IMR-90 (cell line): ENCODE results near the gene HSP90AB1. TPM values are rescaled to one million over a fixed set of nuclear protein-coding genes. Genes with fewer than 3 reads are reported as not detected.

Source experiments
- ATAC-seq: fragments of 200-7000 bp; cut with Tn5 transposase; 2 replicates; pipeline ENCODE4 v1.9.1; 2020; ENCODE audit warnings: low read depth, mild to moderate bottlenecking, moderate library complexity
- BruUV-seq: library from RNA; stranded (reverse); fragments of 400-500 nt; replicated peaks from 2 replicates; lab custom pipeline; 2021; lab: Mats Ljungman, UMichigan
- CTCF ChIA-PET: fragments of 300-600 bp; formaldehyde crosslinking; extraction: SDS; loops from one replicate; lab custom pipeline; 2021; ENCODE audit warnings: antibody characterized with exemption; lab: Yijun Ruan, JAX
- POLR2A ChIA-PET: fragments of 300-600 bp; sonication (Branson Sonifier 250); formaldehyde crosslinking; loops from one replicate; lab custom pipeline; 2022; ENCODE audit warnings: antibody characterized with exemption; ENCODE audit not compliant: unreplicated experiment; lab: Charles Lee
- DNase-seq: peaks from one replicate; pipeline ENCODE4 v3.0.0; 2013
- H2AFZ ChIP-seq: replicated peaks from 2 replicates; pipeline ENCODE3; 2013; ENCODE audit warnings: low read length, mild to moderate bottlenecking; ENCODE audit not compliant: poor library complexity
- H2AK5ac ChIP-seq: 2 replicates; pipeline ENCODE4 v1.6.1; 2013; ENCODE audit warnings: low read depth, low read length, inconsistent platforms
- H2AK9ac ChIP-seq: replicated peaks from 2 replicates; pipeline ENCODE3; 2013; ENCODE audit warnings: mild to moderate bottlenecking, low read depth, low read length, moderate library complexity; ENCODE audit not compliant: poor library complexity
- H2BK120ac ChIP-seq: 2 replicates; pipeline ENCODE4 v1.6.1; 2013; ENCODE audit warnings: low read depth, low read length, inconsistent platforms
- H2BK15ac ChIP-seq: 3 replicates; pipeline ENCODE4 v1.6.1; 2013; ENCODE audit warnings: low read depth, low read length, inconsistent platforms
- H2BK20ac ChIP-seq: 2 replicates; pipeline ENCODE4 v1.6.1; 2013; ENCODE audit warnings: low read depth, mild to moderate bottlenecking, inconsistent platforms, low read length, moderate library complexity
- H2BK5ac ChIP-seq: 2 replicates; pipeline ENCODE4 v1.6.1; 2013; ENCODE audit warnings: mild to moderate bottlenecking, low read depth, low read length, inconsistent platforms; ENCODE audit not compliant: poor library complexity, severe bottlenecking
- H3K14ac ChIP-seq: replicated peaks from 2 replicates; pipeline ENCODE4 v1.6.1; 2013; ENCODE audit warnings: low read depth, low read length, inconsistent platforms
- H3K18ac ChIP-seq: 2 replicates; pipeline ENCODE4 v1.6.1; 2013; ENCODE audit warnings: low read depth, low read length, control low read depth
- H3K23ac ChIP-seq: 2 replicates; pipeline ENCODE4 v1.6.1; 2013; ENCODE audit warnings: low read depth, low read length, inconsistent platforms
- H3K27ac ChIP-seq: 2 replicates; pipeline ENCODE4 v1.5.1; 2013; ENCODE audit warnings: mild to moderate bottlenecking, control low read depth, low read length; ENCODE audit not compliant: insufficient read depth
- H3K27me3 ChIP-seq: 2 replicates; pipeline ENCODE4 v1.6.1; 2013; ENCODE audit warnings: low read length; ENCODE audit not compliant: control insufficient read depth, insufficient read depth
- H3K36me3 ChIP-seq: 2 replicates; pipeline ENCODE4 v1.6.1; 2013; ENCODE audit warnings: low read length, mixed read lengths; ENCODE audit not compliant: control insufficient read depth, insufficient read depth
- H3K4ac ChIP-seq: 2 replicates; pipeline ENCODE4 v1.6.1; 2013; ENCODE audit warnings: low read depth, low read length, inconsistent platforms
- H3K4me1 ChIP-seq: 2 replicates; pipeline ENCODE4 v1.6.1; 2013; ENCODE audit warnings: low read length, mixed read lengths; ENCODE audit not compliant: control insufficient read depth, insufficient read depth
- H3K4me2 ChIP-seq: 2 replicates; pipeline ENCODE4 v1.6.1; 2013; ENCODE audit warnings: low read depth, mild to moderate bottlenecking, control low read depth, low read length, moderate library complexity
- H3K4me3 ChIP-seq: 2 replicates; pipeline ENCODE4 v1.5.1; 2013; ENCODE audit warnings: low read depth, mild to moderate bottlenecking, control low read depth, low read length, moderate library complexity; ENCODE audit not compliant: insufficient read depth
- H3K56ac ChIP-seq: 2 replicates; pipeline ENCODE4 v1.6.1; 2013; ENCODE audit warnings: low read length, inconsistent platforms; ENCODE audit not compliant: insufficient read depth; ENCODE audit errors: extremely low read depth
- H3K79me1 ChIP-seq, 2 experiments: 2 replicates each; pipeline ENCODE4 v1.6.1; 2013; ENCODE audit warnings: low read length in 2 of 2, inconsistent platforms in 1 of 2, low read depth in 1 of 2
- H3K9ac ChIP-seq: 2 replicates; pipeline ENCODE4 v1.6.1; 2013; ENCODE audit warnings: low read depth, low read length, control low read depth
- H3K9me1 ChIP-seq: 2 replicates; pipeline ENCODE4 v1.6.1; 2013; ENCODE audit warnings: low read length, inconsistent platforms; ENCODE audit not compliant: insufficient read depth
- H3K9me3 ChIP-seq: 2 replicates; pipeline ENCODE4 v1.6.1; 2013; ENCODE audit warnings: low read length; ENCODE audit not compliant: control insufficient read depth, insufficient read depth
- H4K20me1 ChIP-seq: 2 replicates; pipeline ENCODE4 v1.6.1; 2013; ENCODE audit warnings: low read length, inconsistent platforms; ENCODE audit not compliant: insufficient read depth
- H4K5ac ChIP-seq: 2 replicates; pipeline ENCODE4 v1.6.1; 2013; ENCODE audit warnings: mild to moderate bottlenecking, low read depth, low read length, control low read depth
- H4K8ac ChIP-seq, 2 experiments: 2 replicates each; pipeline ENCODE4 v1.6.1; 2013; ENCODE audit warnings: low read depth in 2 of 2, low read length in 2 of 2, control low read depth in 1 of 2, inconsistent platforms in 1 of 2
- H4K91ac ChIP-seq: 2 replicates; pipeline ENCODE4 v1.6.1; 2013; ENCODE audit warnings: low read depth, low read length, inconsistent platforms; ENCODE audit not compliant: insufficient read depth
- BHLHE40 ChIP-seq: fragments of 150-350 bp; IDR thresholded peaks from 2 replicates; pipeline ENCODE4 v1.6.1; 2016; ENCODE audit warnings: mild to moderate bottlenecking, low read depth, low read length
- CEBPB ChIP-seq: IDR thresholded peaks from 2 replicates; pipeline ENCODE4 v1.6.1; 2012; ENCODE audit warnings: low read depth, low read length, improper control_type of control experiment
- CHD1 ChIP-seq: IDR thresholded peaks from 2 replicates; pipeline ENCODE4 v1.6.1; 2012; ENCODE audit warnings: low read depth, low read length, improper control_type of control experiment
- MAFK ChIP-seq: IDR thresholded peaks from 2 replicates; pipeline ENCODE4 v1.6.1; 2012; ENCODE audit warnings: low read depth, low read length, improper control_type of control experiment
- MAZ ChIP-seq: IDR thresholded peaks from 2 replicates; pipeline ENCODE4 v1.6.1; 2012; ENCODE audit warnings: low read depth, mild to moderate bottlenecking, low read length, improper control_type of control experiment, moderate library complexity, borderline replicate concordance
- MXI1 ChIP-seq: IDR thresholded peaks from 2 replicates; pipeline ENCODE4 v1.6.1; 2012; ENCODE audit warnings: low read depth, mild to moderate bottlenecking, low read length, moderate library complexity, borderline replicate concordance
- NFE2L2 ChIP-seq: fragments of 150-350 bp; IDR thresholded peaks from 2 replicates; pipeline ENCODE4 v1.6.1; 2016; ENCODE audit warnings: low read depth, mild to moderate bottlenecking, low read length
- POLR2A ChIP-seq: IDR thresholded peaks from 2 replicates; pipeline ENCODE4 v1.6.1; 2012; ENCODE audit warnings: mild to moderate bottlenecking, low read depth, low read length
- RAD21 ChIP-seq: IDR thresholded peaks from 2 replicates; pipeline ENCODE4 v1.6.1; 2012; ENCODE audit warnings: low read length, improper control_type of control experiment
- RCOR1 ChIP-seq: IDR thresholded peaks from 2 replicates; pipeline ENCODE4 v1.6.1; 2012; ENCODE audit warnings: mild to moderate bottlenecking, low read length, improper control_type of control experiment; ENCODE audit not compliant: insufficient replicate concordance
- RFX5 ChIP-seq: IDR thresholded peaks from 2 replicates; pipeline ENCODE4 v1.8.0; 2012; ENCODE audit warnings: low read depth, mild to moderate bottlenecking, low read length, moderate library complexity
- WGBS, 2 experiments: methylation state at CpG; one replicate each; pipeline versions ENCODE4 v1.1.5 to v1.1.7; 2013; ENCODE audit warnings: missing lambda C conversion rate in 2 of 2; ENCODE audit not compliant: insufficient read length in 1 of 2; ENCODE audit errors: extremely low coverage in 2 of 2; 5-methylcytosine and 5-hydroxymethylcytosine counted together
- dilution Hi-C: fragments of 300-500 bp; cut with HindIII; formaldehyde crosslinking; loops from one replicate; pipeline ENCODE4 v1.14.3; 2018; ENCODE audit warnings: low sequenced_read_pairs; ENCODE audit not compliant: unreplicated experiment
- in situ Hi-C: fragments of 300-500 bp; cut with MboI; formaldehyde crosslinking; loops from 3 replicates; pipeline ENCODE4 v1.14.3; 2019; ENCODE audit warnings: low sequenced_read_pairs, inconsistent platforms, mixed read lengths
- intact Hi-C: fragments of 100-400 bp; cut with micrococcal nuclease; formaldehyde crosslinking; loops from 2 replicates; pipeline ENCODE4 v1.10.0; 2022
- polyA plus RNA-seq, 3 experiments: library from polyadenylated mRNA; depleted of rRNA; stranded (reverse); fragments of >200 nt; gene quantifications; 2 replicates each; pipeline ENCODE4 v1.2.3, GENCODE V29; 2012; ENCODE audit warnings: low replicate concordance in 1 of 3
- total RNA-seq: library from RNA; depleted of rRNA; stranded (reverse); fragments of >200 nt; gene quantifications from 2 replicates; pipeline ENCODE4 v1.2.3, GENCODE V29; 2012
- TF ChIP-seq, protein P1 (sequence below): conservative IDR thresholded peaks from 2 replicates; pipeline ENCODE4 v1.5.1; 2012; ENCODE audit warnings: mild to moderate bottlenecking, low read depth, low read length, improper control_type of control experiment
- TF ChIP-seq, protein P2 (sequence below): fragments of 150-350 bp; IDR thresholded peaks from 2 replicates; pipeline ENCODE4 v1.6.1; 2016; ENCODE audit warnings: low read depth, mild to moderate bottlenecking, low read length, moderate library complexity, borderline replicate concordance
- TF ChIP-seq, protein P3 (sequence below): fragments of 150-350 bp; IDR thresholded peaks from 2 replicates; pipeline ENCODE4 v1.6.1; 2017; ENCODE audit warnings: mild to moderate bottlenecking, antibody characterized with exemption, low read length, low read depth

HSP90AB1 gene
- total and polyA plus RNA-seq, 2 of the 4 experiments (the other 2 are of a cell fraction), result 887 to 1,307 TPM

DNA sequence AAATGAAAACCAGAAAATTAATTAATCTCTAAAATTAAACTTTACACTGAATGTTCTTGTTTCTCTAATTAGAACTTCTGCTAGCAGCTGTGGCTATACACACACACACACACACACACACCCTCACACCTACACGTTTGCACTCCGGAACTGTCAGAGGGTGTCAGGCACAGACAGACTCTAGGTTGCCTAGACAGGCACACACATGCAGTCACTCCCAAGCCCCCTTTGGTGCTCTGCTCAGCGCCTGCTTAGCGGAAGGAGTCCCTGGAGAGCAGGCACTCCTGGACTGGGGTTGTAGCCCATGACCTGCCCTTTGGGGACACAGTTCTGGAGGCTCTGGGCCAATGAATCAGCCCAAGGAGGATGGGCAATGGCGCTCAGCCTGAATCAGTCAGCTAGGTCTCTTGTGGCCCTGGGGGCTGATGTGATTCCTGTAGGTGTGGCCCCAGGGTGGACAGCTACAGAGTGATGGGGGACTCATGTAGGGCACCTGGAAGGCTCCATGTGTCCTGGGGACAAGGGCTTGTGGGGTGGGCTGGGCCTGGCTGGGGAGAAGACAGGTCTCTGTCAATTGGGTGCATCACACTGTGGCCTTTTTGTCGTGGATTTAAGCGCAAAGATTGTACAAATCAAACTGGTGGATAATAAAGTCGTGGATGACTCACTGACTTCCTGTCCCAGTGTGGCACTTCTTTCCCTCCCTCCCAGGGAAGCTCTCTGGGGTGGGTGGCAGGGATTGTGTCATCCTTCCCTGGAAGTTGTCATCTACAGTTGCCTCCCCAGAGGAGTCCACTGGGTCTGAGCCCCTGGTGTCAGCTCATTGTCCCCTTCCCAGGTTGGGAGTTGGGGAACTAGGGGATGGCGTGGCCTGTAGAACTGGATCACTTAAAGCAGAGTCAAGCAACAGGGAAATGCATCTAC is 32.1 kb downstream of the HSP90AB1 start:
- no peak overlapping the region for H2AFZ ChIP-seq
- no peaks in the 10 kb centered on the region; the same call in 1 of the 2 replicates for H4K20me1 ChIP-seq
- no peaks in the 10 kb centered on the region for H3K4me1 ChIP-seq
- H3K4ac ChIP-seq, result no peak overlapping the region
- no peak overlapping the region; the same call in 1 of the 2 replicates for H2AK5ac ChIP-seq
- no peak overlapping the region for H3K14ac ChIP-seq
- H3K9me1 ChIP-seq, result peaks cover 4% of the 10 kb centered on the region; the same call in 1 of the 2 replicates
- 100% methylated on average over 1 of the region's 9 CpGs; no CpG with 5 or more reads in 1 of the 2 experiments for WGBS, 2 experiments
- no peak overlapping the region for H2BK120ac ChIP-seq
- peaks cover 56% of the 10 kb centered on the region for H3K27me3 ChIP-seq
- intact Hi-C loops (no loop called here), in situ Hi-C loops (no loop called here), dilution Hi-C loops (no loop called here)
- no peak overlapping the region for H3K27ac ChIP-seq
- ChIA-PET CTCF (interaction anchor here (0.6 kb wide), 1 partner anchor 163 kb away, joined by 3 read pairs; no protein-coding TSS in a partner anchor), POLR2A (no interaction called here)
- H3K9ac ChIP-seq, result no peak overlapping the region
- no peak overlapping the region for H4K8ac ChIP-seq
- H3K4me3 ChIP-seq, result no peak overlapping the region
- ATAC-seq (no peak), DNase-seq (no peak)
- H4K91ac ChIP-seq, result no peak overlapping the region
- no peak overlapping the region for H2BK15ac ChIP-seq
- no peak overlapping the region for H3K23ac ChIP-seq
- H3K4me2 ChIP-seq, result no peak overlapping the region
- H3K18ac ChIP-seq, result no peak overlapping the region
- H2AK9ac ChIP-seq, result no peak overlapping the region
- no peaks in the 10 kb centered on the region for H3K79me1 ChIP-seq
- H2BK5ac ChIP-seq, result no peak overlapping the region
- no TSS peak for BruUV-seq
- H3K9me3 ChIP-seq, result no peaks in the 10 kb centered on the region
- H3K36me3 ChIP-seq, result no peaks in the 10 kb centered on the region
- no peak overlapping the region for H3K56ac ChIP-seq
- no peak overlapping the region for H2BK20ac ChIP-seq
- no peak overlapping the region for H4K5ac ChIP-seq
- TF ChIP-seq MAZ, result no peak
- no peak for TF ChIP-seq CEBPB
- no peak for TF ChIP-seq RCOR1
- no peak for TF ChIP-seq CHD1
- TF ChIP-seq, protein P1, sequence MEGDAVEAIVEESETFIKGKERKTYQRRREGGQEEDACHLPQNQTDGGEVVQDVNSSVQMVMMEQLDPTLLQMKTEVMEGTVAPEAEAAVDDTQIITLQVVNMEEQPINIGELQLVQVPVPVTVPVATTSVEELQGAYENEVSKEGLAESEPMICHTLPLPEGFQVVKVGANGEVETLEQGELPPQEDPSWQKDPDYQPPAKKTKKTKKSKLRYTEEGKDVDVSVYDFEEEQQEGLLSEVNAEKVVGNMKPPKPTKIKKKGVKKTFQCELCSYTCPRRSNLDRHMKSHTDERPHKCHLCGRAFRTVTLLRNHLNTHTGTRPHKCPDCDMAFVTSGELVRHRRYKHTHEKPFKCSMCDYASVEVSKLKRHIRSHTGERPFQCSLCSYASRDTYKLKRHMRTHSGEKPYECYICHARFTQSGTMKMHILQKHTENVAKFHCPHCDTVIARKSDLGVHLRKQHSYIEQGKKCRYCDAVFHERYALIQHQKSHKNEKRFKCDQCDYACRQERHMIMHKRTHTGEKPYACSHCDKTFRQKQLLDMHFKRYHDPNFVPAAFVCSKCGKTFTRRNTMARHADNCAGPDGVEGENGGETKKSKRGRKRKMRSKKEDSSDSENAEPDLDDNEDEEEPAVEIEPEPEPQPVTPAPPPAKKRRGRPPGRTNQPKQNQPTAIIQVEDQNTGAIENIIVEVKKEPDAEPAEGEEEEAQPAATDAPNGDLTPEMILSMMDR, result no peak
- TF ChIP-seq RFX5, result no peak
- no peak for TF ChIP-seq MXI1
- TF ChIP-seq, protein P2, sequence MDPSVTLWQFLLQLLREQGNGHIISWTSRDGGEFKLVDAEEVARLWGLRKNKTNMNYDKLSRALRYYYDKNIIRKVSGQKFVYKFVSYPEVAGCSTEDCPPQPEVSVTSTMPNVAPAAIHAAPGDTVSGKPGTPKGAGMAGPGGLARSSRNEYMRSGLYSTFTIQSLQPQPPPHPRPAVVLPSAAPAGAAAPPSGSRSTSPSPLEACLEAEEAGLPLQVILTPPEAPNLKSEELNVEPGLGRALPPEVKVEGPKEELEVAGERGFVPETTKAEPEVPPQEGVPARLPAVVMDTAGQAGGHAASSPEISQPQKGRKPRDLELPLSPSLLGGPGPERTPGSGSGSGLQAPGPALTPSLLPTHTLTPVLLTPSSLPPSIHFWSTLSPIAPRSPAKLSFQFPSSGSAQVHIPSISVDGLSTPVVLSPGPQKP, result no peak
- TF ChIP-seq BHLHE40, result no peak
- TF ChIP-seq, protein P3, sequence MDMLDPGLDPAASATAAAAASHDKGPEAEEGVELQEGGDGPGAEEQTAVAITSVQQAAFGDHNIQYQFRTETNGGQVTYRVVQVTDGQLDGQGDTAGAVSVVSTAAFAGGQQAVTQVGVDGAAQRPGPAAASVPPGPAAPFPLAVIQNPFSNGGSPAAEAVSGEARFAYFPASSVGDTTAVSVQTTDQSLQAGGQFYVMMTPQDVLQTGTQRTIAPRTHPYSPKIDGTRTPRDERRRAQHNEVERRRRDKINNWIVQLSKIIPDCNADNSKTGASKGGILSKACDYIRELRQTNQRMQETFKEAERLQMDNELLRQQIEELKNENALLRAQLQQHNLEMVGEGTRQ, result no peak
- no peak for TF ChIP-seq RAD21
- no peak for TF ChIP-seq MAFK
- TF ChIP-seq POLR2A, result no peak
- TF ChIP-seq NFE2L2, result no peak
